Measurements from ENCODE around the gene ERBB4. TPM values are rescaled to one million over a fixed set of nuclear protein-coding genes. Genes with fewer than 3 reads are reported as not detected.

ERBB4 gene
- total RNA-seq, 1 donor from 2014 or later, result 0.36 TPM

DNA sequence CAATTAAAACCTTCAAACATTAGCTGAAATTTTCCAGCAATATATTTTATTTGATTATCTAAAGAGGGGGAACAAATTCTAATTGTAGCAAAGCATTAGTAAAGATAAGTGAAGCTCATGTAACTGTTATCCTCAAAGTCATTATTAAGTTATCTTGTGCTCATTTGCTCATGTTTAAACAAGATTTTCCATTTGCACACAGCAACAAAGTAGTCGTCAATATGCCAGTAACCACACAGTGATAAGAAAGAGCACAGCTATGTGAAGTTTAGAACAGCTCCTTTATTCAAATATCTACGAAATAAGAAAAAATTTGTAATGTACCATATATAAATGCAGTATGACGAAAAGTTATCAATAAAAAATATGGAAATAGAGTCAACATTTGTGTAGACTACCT, 159.5 kb downstream of the ERBB4 start:
- Mint-ChIP-seq H3K4me1 (ENCODE audit: unreplicated experiment) (no peaks in the 10 kb centered on the region), H3K27ac (ENCODE audit: unreplicated experiment) (no peak overlapping the region), H3K9me3 (ENCODE audit: unreplicated experiment) (no peaks in the 10 kb centered on the region), H3K36me3 (ENCODE audit: low read depth, unreplicated experiment) (no peaks in the 10 kb centered on the region), H3K27me3 (ENCODE audit: unreplicated experiment) (no peaks in the 10 kb centered on the region), H3K4me3 (ENCODE audit: unreplicated experiment) (no peak overlapping the region)
- no peak for DNase-seq (ENCODE audit: low spot score)
- TF ChIP-seq, protein P1, sequence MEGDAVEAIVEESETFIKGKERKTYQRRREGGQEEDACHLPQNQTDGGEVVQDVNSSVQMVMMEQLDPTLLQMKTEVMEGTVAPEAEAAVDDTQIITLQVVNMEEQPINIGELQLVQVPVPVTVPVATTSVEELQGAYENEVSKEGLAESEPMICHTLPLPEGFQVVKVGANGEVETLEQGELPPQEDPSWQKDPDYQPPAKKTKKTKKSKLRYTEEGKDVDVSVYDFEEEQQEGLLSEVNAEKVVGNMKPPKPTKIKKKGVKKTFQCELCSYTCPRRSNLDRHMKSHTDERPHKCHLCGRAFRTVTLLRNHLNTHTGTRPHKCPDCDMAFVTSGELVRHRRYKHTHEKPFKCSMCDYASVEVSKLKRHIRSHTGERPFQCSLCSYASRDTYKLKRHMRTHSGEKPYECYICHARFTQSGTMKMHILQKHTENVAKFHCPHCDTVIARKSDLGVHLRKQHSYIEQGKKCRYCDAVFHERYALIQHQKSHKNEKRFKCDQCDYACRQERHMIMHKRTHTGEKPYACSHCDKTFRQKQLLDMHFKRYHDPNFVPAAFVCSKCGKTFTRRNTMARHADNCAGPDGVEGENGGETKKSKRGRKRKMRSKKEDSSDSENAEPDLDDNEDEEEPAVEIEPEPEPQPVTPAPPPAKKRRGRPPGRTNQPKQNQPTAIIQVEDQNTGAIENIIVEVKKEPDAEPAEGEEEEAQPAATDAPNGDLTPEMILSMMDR (IDR thresholded peaks at IDR 0.05; ENCODE audit: unreplicated experiment), result no peak

- Mint-ChIP-seq H3K27me3 (ENCODE audit: unreplicated experiment) (peaks cover 1% of the 10 kb centered on the region), H3K4me3 (ENCODE audit: unreplicated experiment) (no peak overlapping the region), H3K27ac (ENCODE audit: unreplicated experiment) (no peak overlapping the region), H3K9me3 (ENCODE audit: unreplicated experiment) (no peaks in the 10 kb centered on the region), H3K4me1 (ENCODE audit: unreplicated experiment) (no peaks in the 10 kb centered on the region), H3K36me3 (ENCODE audit: low read depth, unreplicated experiment) (no peaks in the 10 kb centered on the region)
- DNase-seq (ENCODE audit: low spot score), result no peak
- TF ChIP-seq, protein P1 (IDR thresholded peaks at IDR 0.05; ENCODE audit: unreplicated experiment), result no peak
These were observed 171.2 kb downstream of the ERBB4 start for GRCh38 chr2:212367431-212367830.

DNA sequence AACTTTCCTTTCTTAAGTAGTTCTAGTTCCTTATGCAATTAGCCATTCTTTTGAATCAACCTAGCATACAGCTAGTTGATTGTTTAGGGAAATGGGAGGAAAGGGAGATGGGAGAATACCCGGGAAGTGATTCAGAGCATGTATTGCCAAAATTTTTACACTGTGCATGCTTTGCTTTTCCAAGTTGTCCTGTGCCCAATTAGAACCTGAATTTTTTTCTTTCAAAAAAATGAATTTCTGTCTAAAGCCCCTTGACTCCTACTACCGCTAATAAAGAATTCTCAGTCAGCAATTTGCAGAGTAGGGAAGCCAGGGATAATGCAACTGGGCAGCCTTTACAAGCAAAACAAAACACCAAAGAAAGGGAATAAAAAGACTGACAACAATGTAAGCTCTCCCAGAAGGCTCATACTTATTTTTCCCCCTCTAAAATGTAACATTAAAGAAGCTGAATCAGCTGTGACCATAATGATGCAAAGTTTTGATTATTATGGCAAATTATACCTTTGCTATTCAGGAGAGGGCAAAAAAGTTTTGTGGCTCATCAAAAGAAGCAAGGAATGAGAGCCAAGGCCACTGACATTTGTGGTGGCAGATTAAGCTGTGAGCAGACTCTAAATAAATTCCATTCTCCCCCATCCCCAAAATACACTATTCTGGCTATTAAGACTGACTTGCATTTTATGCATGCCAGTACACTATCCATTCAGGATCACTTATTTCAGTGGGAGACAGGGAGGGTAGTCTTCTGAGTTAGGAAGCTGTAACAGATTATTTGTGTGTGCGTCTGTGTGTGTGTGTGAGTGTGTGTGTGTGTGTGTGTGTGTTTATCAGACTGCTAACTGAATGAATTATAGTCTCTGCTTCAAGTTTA, 174.3 kb downstream of the ERBB4 start:
- Mint-ChIP-seq H3K27me3 (ENCODE audit: unreplicated experiment) (peaks cover 1% of the 10 kb centered on the region), H3K4me3 (ENCODE audit: unreplicated experiment) (no peak overlapping the region), H3K36me3 (ENCODE audit: low read depth, unreplicated experiment) (no peaks in the 10 kb centered on the region), H3K4me1 (ENCODE audit: unreplicated experiment) (no peaks in the 10 kb centered on the region), H3K9me3 (ENCODE audit: unreplicated experiment) (no peaks in the 10 kb centered on the region), H3K27ac (ENCODE audit: unreplicated experiment) (no peak overlapping the region)
- DNase-seq (ENCODE audit: low spot score), result no peak
- TF ChIP-seq, protein P1 (IDR thresholded peaks at IDR 0.05; ENCODE audit: unreplicated experiment), result no peak

DNA sequence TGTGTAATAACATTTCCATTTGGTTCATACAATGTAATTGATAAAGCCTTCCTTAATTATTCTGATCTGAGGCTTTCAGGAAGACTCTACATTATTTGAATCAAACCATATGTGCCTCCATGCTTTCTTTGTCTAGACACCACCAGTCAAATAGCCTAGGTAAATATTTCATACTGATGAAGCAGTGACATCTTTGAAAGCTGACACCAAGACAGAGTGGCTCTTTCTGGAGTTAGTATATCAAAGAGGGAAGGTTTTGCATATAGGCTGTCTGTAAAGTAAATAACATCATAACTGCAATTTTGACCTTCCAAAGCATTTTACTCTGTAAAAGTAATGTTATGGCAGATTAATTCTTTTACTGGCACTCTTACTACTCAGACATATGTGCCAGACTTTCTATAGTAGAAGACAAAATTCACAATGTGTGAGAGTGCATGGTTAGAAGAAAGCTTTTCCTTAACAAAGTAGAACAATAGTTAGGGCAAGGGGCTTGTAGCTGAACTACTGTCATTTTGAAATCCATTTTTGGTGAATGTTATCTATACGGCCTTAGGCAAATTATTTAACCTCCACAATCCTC, 177.3 kb downstream of the ERBB4 start:
- H3K36me3 Mint-ChIP-seq (ENCODE audit: low read depth, unreplicated experiment), result no peaks in the 10 kb centered on the region
- H3K27ac Mint-ChIP-seq (ENCODE audit: unreplicated experiment), result no peak overlapping the region
- H3K27me3 Mint-ChIP-seq (ENCODE audit: unreplicated experiment), result no peaks in the 10 kb centered on the region
- DNase-seq (ENCODE audit: low spot score), result no peak
- H3K4me3 Mint-ChIP-seq (ENCODE audit: unreplicated experiment), result no peak overlapping the region
- no peaks in the 10 kb centered on the region for H3K9me3 Mint-ChIP-seq (ENCODE audit: unreplicated experiment)
- H3K4me1 Mint-ChIP-seq (ENCODE audit: unreplicated experiment), result no peaks in the 10 kb centered on the region
- TF ChIP-seq, protein P1 (IDR thresholded peaks at IDR 0.05; ENCODE audit: unreplicated experiment), result no peak

- no peaks in the 10 kb centered on the region for H3K27me3 Mint-ChIP-seq (ENCODE audit: unreplicated experiment)
- no peak for DNase-seq (ENCODE audit: low spot score)
- TF ChIP-seq, protein P1 (IDR thresholded peaks at IDR 0.05; ENCODE audit: unreplicated experiment), result no peak
- H3K36me3 Mint-ChIP-seq (ENCODE audit: low read depth, unreplicated experiment), result no peaks in the 10 kb centered on the region
- H3K27ac Mint-ChIP-seq (ENCODE audit: unreplicated experiment), result no peak overlapping the region
- no peaks in the 10 kb centered on the region for H3K9me3 Mint-ChIP-seq (ENCODE audit: unreplicated experiment)
- no peak overlapping the region for H3K4me3 Mint-ChIP-seq (ENCODE audit: unreplicated experiment)
- H3K4me1 Mint-ChIP-seq (ENCODE audit: unreplicated experiment), result no peaks in the 10 kb centered on the region
These were observed 178.5 kb downstream of the ERBB4 start for GRCh38 chr2:212360068-212360460.
